Naive thymus-derived CD8-positive, alpha-beta T cell (primary cell): Measurements from ENCODE around the gene MEGF9. TPM values are rescaled to one million over a fixed set of nuclear protein-coding genes. Genes with fewer than 3 reads are reported as not detected.

Source experiments
- ATAC-seq, 2 donors: fragments of 150-1000 bp; cut with Tn5 transposase in 1 of 2; sonication (Bioruptor Pico), chemical (Tn5 transposase) in 1 of 2; 1 replicate in 1 of 2; 2 replicates in 1 of 2; pipeline ENCODE4 v1.10.0; 2021; ENCODE audit warnings: mild to moderate bottlenecking in 2 of 2, moderate library complexity in 2 of 2
- POLR2A ChIA-PET: fragments of 350-600 bp; sonication (Branson Sonifier 250); formaldehyde crosslinking; loops from one replicate; lab custom pipeline; 2021; ENCODE audit warnings: antibody characterized with exemption; lab: Charles Lee
- DNase-seq, 10 donors: peaks; one replicate each; pipeline versions ENCODE4 v3.0.0 to v3.0.0-alpha.2; 2020 to 2022
- H3K27ac Mint-ChIP-seq, 10 donors: one replicate each; pipeline ENCODE4 v1.8.0; 2020 to 2022; ENCODE audit warnings: mild to moderate bottlenecking in 10 of 10, mixed read lengths in 10 of 10, moderate library complexity in 4 of 10, inconsistent platforms in 1 of 10
- H3K27me3 Mint-ChIP-seq, 5 donors: one replicate each; pipeline ENCODE4 v1.8.0; 2021 to 2022; ENCODE audit warnings: mixed read lengths in 5 of 5
- H3K36me3 Mint-ChIP-seq, 3 donors: one replicate each; pipeline ENCODE4 v1.8.0; 2020 to 2022; ENCODE audit warnings: mixed read lengths in 3 of 3, mild to moderate bottlenecking in 2 of 3, inconsistent platforms in 1 of 3
- H3K4me1 Mint-ChIP-seq, 4 donors: one replicate each; pipeline ENCODE4 v1.8.0; 2021 to 2022; ENCODE audit warnings: mixed read lengths in 4 of 4
- H3K4me3 Mint-ChIP-seq, 10 donors: one replicate each; pipeline ENCODE4 v1.8.0; 2020 to 2022; ENCODE audit warnings: mild to moderate bottlenecking in 10 of 10, mixed read lengths in 10 of 10, moderate library complexity in 6 of 10, inconsistent platforms in 1 of 10
- H3K9me3 Mint-ChIP-seq, 9 donors: one replicate each; pipeline ENCODE4 v1.8.0; 2020 to 2022; ENCODE audit warnings: mixed read lengths in 9 of 9, mild to moderate bottlenecking in 3 of 9, inconsistent platforms in 1 of 9, moderate library complexity in 1 of 9
- polyA plus RNA-seq, 3 donors: library from polyadenylated mRNA; unstranded; fragments of 300-500 nt; fragmentation: Illumina TruSeq; gene quantifications; one replicate each; pipeline ENCODE4 v1.2.3, GENCODE V29; 2021
- total RNA-seq, 8 experiments: library from RNA in 2 of 8; stranded (reverse) in 2 of 8; gene quantifications; one replicate each; pipeline ENCODE4 v1.2.3 and lab custom pipeline; 2021 to 2026

Gene MEGF9
- total and polyA plus RNA-seq, 5 experiments from 2014 or later = 3.0 to 11.1 (median 4.9) TPM

DNA sequence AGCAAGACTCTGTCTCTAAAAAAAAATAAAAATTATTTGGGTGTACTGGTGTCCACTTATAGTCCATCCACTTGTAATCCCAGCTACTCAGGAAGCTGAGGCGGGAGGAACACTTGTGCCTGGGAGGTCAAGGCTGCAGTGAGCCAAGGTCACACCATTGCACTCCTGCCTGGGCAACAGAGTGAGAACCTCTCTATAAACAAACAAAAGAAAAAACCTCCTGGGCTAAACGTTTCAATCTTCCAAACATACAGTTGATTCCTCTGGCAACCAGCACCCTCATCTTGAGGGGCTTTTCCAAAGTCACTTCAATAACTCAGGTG is 120.4 kb downstream of the MEGF9 start:
- Mint-ChIP-seq H3K9me3 (peaks cover 0 to 2% (median 0%) of the 10 kb centered on the region in 9 donors), H3K4me3 (no peak overlapping the region), H3K27ac (no peak overlapping the region), H3K36me3 (no peaks in the 10 kb centered on the region), H3K4me1 (no peaks in the 10 kb centered on the region), H3K27me3 (peaks cover 0 to 5% (median 0%) of the 10 kb centered on the region in 5 donors)
- DNase-seq (no peak), ATAC-seq (no peak)
- POLR2A ChIA-PET = no interaction called here

- POLR2A ChIA-PET = no interaction called here
- H3K9me3 Mint-ChIP-seq = peaks cover 0 to 2% (median 0%) of the 10 kb centered on the region in 9 donors
- no peak overlapping the region for H3K27ac Mint-ChIP-seq
Observed at GRCh38 chr9:120593250-120593954, 120.9 kb downstream of the MEGF9 start.

GRCh38 chr9:120592210-120592609 is 122.1 kb downstream of the MEGF9 start:
- DNase-seq (no peak), ATAC-seq (no peak)
- H3K4me1 Mint-ChIP-seq = no peaks in the 10 kb centered on the region
- peaks cover 0 to 2% (median 0%) of the 10 kb centered on the region in 9 donors for H3K9me3 Mint-ChIP-seq
- POLR2A ChIA-PET = no interaction called here
- H3K36me3 Mint-ChIP-seq = no peaks in the 10 kb centered on the region
- H3K27me3 Mint-ChIP-seq = peaks cover 0 to 5% (median 0%) of the 10 kb centered on the region in 5 donors
- H3K27ac Mint-ChIP-seq = no peak overlapping the region
- no peak overlapping the region for H3K4me3 Mint-ChIP-seq

More at GRCh38 chr9:120593250-120593954, 120.9 kb downstream of the MEGF9 start:
- DNase-seq = no peak
- no peak for ATAC-seq
- Mint-ChIP-seq H3K4me1 (no peaks in the 10 kb centered on the region), H3K27me3 (peaks cover 0 to 5% (median 0%) of the 10 kb centered on the region in 5 donors), H3K36me3 (no peaks in the 10 kb centered on the region), H3K4me3 (no peak overlapping the region)

DNA sequence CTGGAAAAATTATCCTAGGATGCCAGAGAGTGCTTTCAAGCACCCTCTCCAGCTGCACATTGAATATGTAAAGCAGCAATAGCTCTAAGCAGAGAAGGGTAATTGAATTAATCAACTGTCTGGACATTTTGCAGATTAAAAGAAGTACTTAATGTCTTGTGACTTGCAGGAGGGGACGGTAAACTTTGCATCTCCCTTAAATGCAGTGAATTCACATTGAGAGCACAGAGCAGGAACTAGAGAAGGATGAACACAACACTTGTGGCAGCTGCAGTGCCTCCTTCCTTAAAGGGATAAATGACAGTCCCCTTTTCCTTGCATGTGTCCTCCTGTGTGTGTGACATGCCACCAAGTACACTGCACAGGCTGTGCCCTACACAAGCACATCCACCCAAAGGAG is 126.9 kb downstream of the MEGF9 start:
- POLR2A ChIA-PET = no interaction called here
- H3K9me3 Mint-ChIP-seq = no peaks in the 10 kb centered on the region
- DNase-seq = no peak
- peaks cover 0 to 5% (median 0%) of the 10 kb centered on the region in 5 donors for H3K27me3 Mint-ChIP-seq
- no peak overlapping the region for H3K27ac Mint-ChIP-seq
- no peaks in the 10 kb centered on the region for H3K36me3 Mint-ChIP-seq
- peaks cover 0 to 18% (median 3%) of the 10 kb centered on the region in 4 donors for H3K4me1 Mint-ChIP-seq
- ATAC-seq = no peak
- H3K4me3 Mint-ChIP-seq = no peak overlapping the region

GRCh38 chr9:120583958-120584369 is 130.3 kb downstream of the MEGF9 start:
- POLR2A ChIA-PET = no interaction called here
- Mint-ChIP-seq H3K27me3 (no peaks in the 10 kb centered on the region), H3K27ac (peak overlapping the region in 2 of 10 donors; percentile 40 to 70), H3K4me3 (peak overlapping the region in 1 of 10 donors; percentile 67), H3K9me3 (no peaks in the 10 kb centered on the region), H3K4me1 (peaks cover 8 to 45% (median 25%) of the 10 kb centered on the region in 4 donors), H3K36me3 (no peaks in the 10 kb centered on the region)
- ATAC-seq (no peak), DNase-seq (peak in 5 of 10 donors; percentile 8 to 43 (median 14))

DNA sequence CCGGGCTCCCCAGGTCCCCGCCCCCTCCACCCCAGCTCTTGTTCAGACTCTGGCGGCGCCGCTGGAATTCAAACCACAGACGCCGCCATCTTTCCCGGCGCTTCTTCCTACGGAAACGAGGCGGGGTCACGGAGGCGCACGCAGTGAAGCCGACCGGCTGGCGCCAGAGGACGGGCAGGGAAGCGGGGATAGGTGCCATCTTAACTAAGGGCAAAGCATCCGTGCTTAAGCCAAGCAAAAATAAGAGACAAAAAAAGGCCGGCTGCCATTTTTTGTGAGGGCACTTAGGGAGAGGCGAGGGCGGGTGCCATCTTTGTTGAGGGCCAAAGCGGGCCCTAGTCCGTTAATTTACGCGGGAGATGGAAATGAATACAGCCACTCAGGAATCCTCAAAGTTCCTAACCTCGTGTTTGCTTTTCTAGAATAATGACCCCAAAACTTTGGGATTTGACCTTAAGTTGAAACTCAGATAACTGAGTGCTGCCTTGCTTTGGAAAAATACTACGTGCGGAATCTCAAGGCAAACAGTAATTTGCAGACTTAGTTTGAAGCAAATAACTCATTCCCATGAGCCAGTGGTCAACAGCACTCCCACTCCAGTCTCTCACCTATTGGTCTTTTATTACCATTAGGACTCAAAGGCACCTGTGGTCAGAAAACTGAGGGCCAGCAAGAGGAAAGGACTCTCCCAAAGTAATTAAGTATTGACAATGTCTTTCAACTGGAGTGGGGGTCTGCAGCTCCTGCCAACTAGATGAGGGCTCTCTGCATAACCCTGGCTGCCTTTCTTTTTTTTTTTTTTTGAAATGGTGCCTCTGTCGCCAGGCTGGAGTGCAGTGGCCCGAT is 134.0 kb downstream of the MEGF9 start, which contains the start of gene CDK5RAP2:
CDK5RAP2 (minus strand) TSS at position 117 of the 846 bp plus-strand sequence. CDS start 189 bp downstream, outside the sequence.
- Mint-ChIP-seq H3K4me1 (peaks cover 19 to 66% (median 52%) of the 10 kb centered on the region in 4 donors), H3K27ac (peak within 1 kb of the TSS; percentile 90 to 96 (median 94)), H3K4me3 (peak within 1 kb of the TSS; percentile 90 to 96 (median 93)), H3K9me3 (no peaks in the 10 kb centered on the region), H3K36me3 (peaks cover 0 to 14% (median 2%) of the 10 kb centered on the region in 3 donors), H3K27me3 (no peaks in the 10 kb centered on the region)
- ATAC-seq = peak; percentile 97 to 98
- POLR2A ChIA-PET = interaction anchor here (0.6 to 0.7 kb wide), 2 partner anchors 29 to 802 kb away, joined by 3 to 4 read pairs; no protein-coding TSS in a partner anchor
- peak; percentile 79 to 96 (median 91) for DNase-seq

DNA sequence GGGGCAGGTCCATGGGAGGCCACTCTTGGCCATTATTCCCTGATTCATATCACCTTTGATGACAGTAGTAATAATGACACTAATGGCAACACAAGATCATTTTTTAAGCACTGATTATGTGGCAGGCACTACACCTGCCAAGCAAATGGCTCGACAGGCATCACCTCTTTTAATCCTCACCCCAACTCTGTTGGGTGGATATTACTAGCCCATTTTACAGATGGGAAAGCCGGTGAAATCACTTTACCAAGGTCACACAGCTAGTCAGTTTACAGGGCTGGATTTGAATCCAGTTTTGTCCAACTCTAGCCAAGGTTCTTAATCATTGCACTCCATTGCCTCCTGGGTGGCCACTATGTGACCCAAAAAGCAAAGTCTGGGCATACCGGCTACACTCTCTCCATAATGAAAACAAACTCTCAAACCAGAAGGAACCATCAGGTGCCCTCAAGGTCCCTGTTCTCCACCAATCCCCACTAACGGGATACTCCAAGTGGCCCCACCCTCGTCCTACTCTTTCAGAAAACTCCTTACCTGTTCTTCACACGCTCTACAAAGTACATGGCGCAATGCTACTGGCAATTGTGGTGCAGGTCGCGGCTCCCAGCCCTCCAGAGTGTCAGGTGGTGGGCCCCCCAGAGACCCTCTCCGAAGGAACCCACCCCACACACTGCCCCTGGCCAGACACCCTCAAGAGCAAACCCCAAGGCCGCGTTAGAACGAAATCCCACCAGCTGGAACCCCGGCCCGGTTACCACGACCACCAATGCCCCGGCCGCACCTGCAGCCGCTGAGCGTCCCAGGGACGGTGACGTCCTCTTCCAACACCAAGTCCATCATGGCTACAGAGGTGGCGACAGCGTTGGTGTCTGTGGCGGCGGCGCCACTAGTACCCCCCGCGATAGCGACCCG is 134.9 kb downstream of the MEGF9 start:
- peak overlapping the region; percentile 90 to 96 (median 94) for H3K27ac Mint-ChIP-seq
- H3K4me1 Mint-ChIP-seq = peaks cover 19 to 70% (median 50%) of the 10 kb centered on the region in 4 donors
- no peaks in the 10 kb centered on the region for H3K27me3 Mint-ChIP-seq
- POLR2A ChIA-PET = interaction anchor here (0.6 kb wide), 1 partner anchor 28 kb away, joined by 3 read pairs; no protein-coding TSS in a partner anchor
- peak in 1 of 2 donors; percentile 1 for ATAC-seq
- peaks cover 0 to 14% (median 2%) of the 10 kb centered on the region in 3 donors for H3K36me3 Mint-ChIP-seq
- no peaks in the 10 kb centered on the region for H3K9me3 Mint-ChIP-seq
- H3K4me3 Mint-ChIP-seq = peak overlapping the region; percentile 90 to 96 (median 93)
- no peak for DNase-seq

DNA sequence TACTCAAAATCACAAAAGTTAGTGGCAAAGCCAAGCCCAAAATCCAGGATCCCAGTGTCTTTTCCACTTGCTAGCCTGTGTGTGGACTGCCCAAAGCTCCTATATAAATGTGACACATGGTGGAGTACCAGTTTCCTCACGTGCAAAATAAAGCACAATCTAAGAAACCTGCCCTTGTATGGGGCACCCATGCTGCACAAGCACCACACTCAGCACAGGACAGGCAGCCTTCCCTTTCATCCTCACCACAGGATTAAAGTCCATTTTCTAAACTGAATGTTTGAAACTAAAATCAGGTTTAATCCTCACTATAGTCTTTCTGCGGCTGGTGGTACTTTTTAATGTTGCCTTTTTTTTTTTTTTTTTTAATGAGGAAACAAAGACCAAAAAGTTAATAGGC is 139.8 kb downstream of the MEGF9 start:
- POLR2A ChIA-PET = no interaction called here
- Mint-ChIP-seq H3K4me1 (peaks cover 22 to 49% (median 36%) of the 10 kb centered on the region in 4 donors), H3K9me3 (no peaks in the 10 kb centered on the region), H3K4me3 (no peak overlapping the region), H3K27me3 (no peaks in the 10 kb centered on the region), H3K27ac (peak overlapping the region in 2 of 10 donors; percentile 4 to 45), H3K36me3 (peaks cover 5 to 46% (median 12%) of the 10 kb centered on the region in 3 donors)
- no peak for DNase-seq
- ATAC-seq = no peak

DNA sequence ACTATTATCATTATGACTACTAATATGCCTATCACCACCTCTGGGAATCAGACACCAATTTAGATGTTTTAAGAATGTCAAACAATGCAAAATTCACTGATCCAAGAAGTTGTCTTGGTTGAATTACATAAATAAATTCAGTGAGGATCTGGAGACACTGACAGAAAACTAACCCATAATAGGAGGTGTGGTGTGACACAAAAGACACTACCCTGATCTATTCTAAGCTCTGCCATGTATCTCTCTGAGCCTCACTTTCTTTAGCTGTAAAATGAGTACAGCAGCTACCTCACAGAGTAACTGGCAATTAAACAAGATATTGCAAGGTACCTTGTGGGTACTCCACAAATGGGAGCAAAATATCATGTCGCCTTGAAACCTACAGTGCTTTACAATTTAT is 141.8 kb downstream of the MEGF9 start:
- no peaks in the 10 kb centered on the region for H3K27me3 Mint-ChIP-seq
- no peaks in the 10 kb centered on the region for H3K9me3 Mint-ChIP-seq
- H3K27ac Mint-ChIP-seq = no peak overlapping the region
- peaks cover 13 to 32% (median 20%) of the 10 kb centered on the region in 4 donors for H3K4me1 Mint-ChIP-seq
- ATAC-seq (no peak), DNase-seq (no peak)
- POLR2A ChIA-PET = no interaction called here
- H3K4me3 Mint-ChIP-seq = no peak overlapping the region
- H3K36me3 Mint-ChIP-seq = peaks cover 12 to 66% (median 19%) of the 10 kb centered on the region in 3 donors

- ATAC-seq = no peak
- DNase-seq = no peak
- Mint-ChIP-seq H3K9me3 (no peaks in the 10 kb centered on the region), H3K36me3 (peaks cover 12 to 66% (median 22%) of the 10 kb centered on the region in 3 donors), H3K27ac (no peak overlapping the region), H3K4me3 (no peak overlapping the region), H3K27me3 (no peaks in the 10 kb centered on the region), H3K4me1 (peaks cover 10 to 27% (median 15%) of the 10 kb centered on the region in 4 donors)
- POLR2A ChIA-PET = no interaction called here
Observed at GRCh38 chr9:120571443-120572257, 142.6 kb downstream of the MEGF9 start.

DNA sequence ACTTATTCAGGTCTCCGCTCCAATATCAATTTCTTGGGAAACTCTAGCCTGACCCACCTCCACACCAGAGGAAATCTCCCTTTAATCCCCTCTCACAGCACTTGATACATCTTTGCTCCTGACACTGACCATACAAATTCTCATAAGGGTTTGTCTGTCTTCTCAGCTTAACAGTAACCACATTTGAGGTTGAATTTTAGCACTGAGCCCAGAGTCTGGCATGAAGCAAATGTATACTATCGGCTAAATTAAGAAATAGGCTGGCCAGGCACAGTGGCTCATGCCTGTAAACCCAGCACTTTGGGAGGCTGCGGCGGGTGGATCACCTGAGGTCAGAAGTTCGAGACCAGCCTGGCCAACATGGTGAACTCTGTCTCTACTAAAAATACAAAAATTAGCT is 144.0 kb downstream of the MEGF9 start:
- H3K4me1 Mint-ChIP-seq = peaks cover 8 to 20% (median 13%) of the 10 kb centered on the region in 4 donors
- peaks cover 12 to 73% (median 21%) of the 10 kb centered on the region in 3 donors for H3K36me3 Mint-ChIP-seq
- ATAC-seq (no peak), DNase-seq (no peak)
- H3K27ac Mint-ChIP-seq = no peak overlapping the region
- H3K9me3 Mint-ChIP-seq = no peaks in the 10 kb centered on the region
- H3K4me3 Mint-ChIP-seq = no peak overlapping the region
- POLR2A ChIA-PET = no interaction called here
- H3K27me3 Mint-ChIP-seq = no peaks in the 10 kb centered on the region
